ENCODE measurements around the gene CNOT6L. TPM values are rescaled to one million over a fixed set of nuclear protein-coding genes. Genes with fewer than 3 reads are reported as not detected.

Gene CNOT6L
- total and polyA plus RNA-seq, 10 donors, result 7.0 to 122 (median 81.6) TPM

DNA sequence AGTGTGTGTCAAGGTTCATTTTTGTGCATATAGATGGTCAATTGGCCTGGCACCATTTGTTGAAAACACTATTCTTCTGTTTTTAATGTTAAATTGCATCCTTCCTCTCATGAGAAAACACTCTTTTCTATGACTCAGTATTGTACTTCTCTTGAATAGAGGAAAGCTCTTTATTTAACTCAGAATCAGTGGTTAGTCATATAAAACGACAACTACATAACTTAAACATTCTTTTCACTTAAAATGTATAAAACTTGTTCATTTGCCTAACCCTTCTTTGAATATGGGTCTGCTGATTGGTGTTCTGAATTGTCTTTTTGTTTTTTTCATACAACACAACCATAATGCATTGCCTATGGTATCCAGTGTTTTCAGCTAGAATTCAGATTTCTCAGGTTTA is 26.2 kb upstream of the CNOT6L start:
- Histone ChIP-seq H3K9me3 (no peaks in the 10 kb centered on the region), H3K27me3 (replicated peaks in 1 of 7) (no peaks in the 10 kb centered on the region), H3K4me1 (no peaks in the 10 kb centered on the region), H3K36me3 (no peaks in the 10 kb centered on the region), H3K4me3 (no peak overlapping the region), H3K27ac (no peak overlapping the region)
- intact Hi-C loops (cut with DNase I; ENCODE audit: low total_unique reads), result no loop called here
- no peak for DNase-seq
- TF ChIP-seq CTCF (IDR thresholded peaks at IDR 0.05 in 8 of 11, conservative IDR thresholded peaks at IDR 0.05 in 3 of 11) (no peak), POLR2AphosphoS5 (IDR thresholded peaks at IDR 0.05) (no peak), POLR2A (IDR thresholded peaks at IDR 0.05) (no peak)
- 68 to 94% (median 78%) methylated on average over 1 of the region's 1 CpG for WGBS, 5 donors

GRCh38 chr4:77844363-77844762 is 25.2 kb upstream of the CNOT6L start:
- 91 to 100% (median 100%) methylated on average over 1 of the region's 1 CpG for WGBS, 5 donors
- H3K4me3 ChIP-seq, result no peak overlapping the region
- no peaks in the 10 kb centered on the region for H3K27me3 ChIP-seq (replicated peaks in 1 of 7)
- no peaks in the 10 kb centered on the region for H3K9me3 ChIP-seq
- intact Hi-C loops (cut with DNase I; ENCODE audit: low total_unique reads), result no loop called here
- H3K4me1 ChIP-seq, result no peaks in the 10 kb centered on the region
- H3K27ac ChIP-seq, result peak overlapping the region in 5 of 8 donors; percentile 51 to 81 (median 66)
- no peaks in the 10 kb centered on the region for H3K36me3 ChIP-seq
- no peak for DNase-seq
- TF ChIP-seq POLR2AphosphoS5 (IDR thresholded peaks at IDR 0.05) (no peak), CTCF (IDR thresholded peaks at IDR 0.05 in 8 of 11, conservative IDR thresholded peaks at IDR 0.05 in 3 of 11) (no peak), POLR2A (IDR thresholded peaks at IDR 0.05) (no peak)

DNA sequence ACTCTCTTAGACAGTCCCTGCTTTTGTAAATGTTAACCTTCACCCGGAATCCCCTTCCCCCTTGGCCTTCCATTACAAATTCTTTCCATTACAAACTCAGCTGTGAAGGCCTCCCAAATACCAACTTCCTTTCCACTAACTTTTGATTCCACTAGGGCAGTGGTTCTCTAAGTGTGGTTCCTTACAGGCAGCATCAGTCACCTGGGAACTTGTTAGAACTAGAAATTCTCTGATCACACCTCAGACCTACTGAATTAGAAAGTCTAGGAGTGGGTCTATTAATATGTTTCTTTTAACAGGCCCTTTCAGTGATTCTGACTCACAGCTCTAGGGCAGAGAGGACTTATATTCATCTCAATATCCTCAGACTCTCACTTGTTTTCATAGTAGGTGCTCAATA is 24.5 kb upstream of the CNOT6L start:
- intact Hi-C loops (cut with DNase I; ENCODE audit: low total_unique reads), result no loop called here
- H3K27me3 ChIP-seq (replicated peaks in 1 of 7), result no peaks in the 10 kb centered on the region
- WGBS, 5 donors, result 39 to 70% (median 61%) methylated on average over 1 of the region's 1 CpG
- no peaks in the 10 kb centered on the region for H3K36me3 ChIP-seq
- DNase-seq, result no peak
- peak overlapping the region in 7 of 8 donors; percentile 51 to 81 (median 70) for H3K27ac ChIP-seq
- no peak overlapping the region for H3K4me3 ChIP-seq
- H3K4me1 ChIP-seq, result no peaks in the 10 kb centered on the region
- H3K9me3 ChIP-seq, result no peaks in the 10 kb centered on the region
- TF ChIP-seq CTCF (IDR thresholded peaks at IDR 0.05 in 8 of 11, conservative IDR thresholded peaks at IDR 0.05 in 3 of 11), result no peak

- no peaks in the 10 kb centered on the region for H3K27me3 ChIP-seq (replicated peaks in 1 of 7)
- TF ChIP-seq POLR2AphosphoS5 (IDR thresholded peaks at IDR 0.05), result no peak
- TF ChIP-seq CTCF (IDR thresholded peaks at IDR 0.05 in 8 of 11, conservative IDR thresholded peaks at IDR 0.05 in 3 of 11), result no peak
- no peak for TF ChIP-seq POLR2A (IDR thresholded peaks at IDR 0.05)
- no peaks in the 10 kb centered on the region for H3K4me1 ChIP-seq
- 67 to 75% (median 70%) methylated on average over 4 of the region's 4 CpGs for WGBS, 5 donors
- no peak overlapping the region for H3K27ac ChIP-seq
- H3K4me3 ChIP-seq, result no peak overlapping the region
- DNase-seq, result no peak
- intact Hi-C loops (cut with DNase I; ENCODE audit: low total_unique reads), result no loop called here
- H3K36me3 ChIP-seq, result no peaks in the 10 kb centered on the region
- H3K9me3 ChIP-seq, result no peaks in the 10 kb centered on the region
Measured at GRCh38 chr4:77834403-77834802, 15.2 kb upstream of the CNOT6L start.

Measured in spleen (tissue), 11 donors.